NOMO-1 treated with dmso at 0.1 percent for 144 hours (cell line): ENCODE data around the gene SMIM10.
"Not testable (repeated sequence)": the region's sequence is repeated elsewhere in the genome, so short reads cannot be mapped to it uniquely, and the experiment has no call there.

ENCODE experiments used
- DNase-seq: peaks from one replicate; lab custom pipeline; 2025; ENCODE audit not compliant: unreplicated experiment; lab: John Stamatoyannopoulos, UW

The SMIM10 gene

DNA sequence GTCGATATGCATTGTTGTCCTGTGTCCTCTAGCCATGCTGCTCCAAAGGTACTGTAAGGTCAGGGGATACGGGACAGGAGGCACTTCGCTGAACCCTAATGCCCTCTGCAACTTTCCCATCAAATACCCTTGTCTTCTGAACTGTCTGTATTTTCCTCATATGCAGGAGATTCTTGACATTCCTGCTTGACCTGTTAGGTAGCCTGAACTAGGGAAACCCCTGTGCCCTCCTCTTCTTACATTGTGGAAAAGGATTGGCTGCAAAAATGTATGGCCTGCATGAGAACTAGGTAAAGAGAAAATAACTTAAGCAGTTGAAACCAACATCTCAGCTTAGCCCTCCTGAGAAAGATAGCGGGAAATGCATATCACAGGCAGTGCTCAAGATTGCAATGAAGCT is 20.1 kb downstream of the SMIM10 start:
- no peak for DNase-seq

- DNase-seq, result no peak
Measured at GRCh38 chrX:135015523-135016245, 24.9 kb downstream of the SMIM10 start.

- DNase-seq, result not testable (repeated sequence)
Measured at GRCh38 chrX:135019890-135020289, 29.1 kb downstream of the SMIM10 start.

DNA sequence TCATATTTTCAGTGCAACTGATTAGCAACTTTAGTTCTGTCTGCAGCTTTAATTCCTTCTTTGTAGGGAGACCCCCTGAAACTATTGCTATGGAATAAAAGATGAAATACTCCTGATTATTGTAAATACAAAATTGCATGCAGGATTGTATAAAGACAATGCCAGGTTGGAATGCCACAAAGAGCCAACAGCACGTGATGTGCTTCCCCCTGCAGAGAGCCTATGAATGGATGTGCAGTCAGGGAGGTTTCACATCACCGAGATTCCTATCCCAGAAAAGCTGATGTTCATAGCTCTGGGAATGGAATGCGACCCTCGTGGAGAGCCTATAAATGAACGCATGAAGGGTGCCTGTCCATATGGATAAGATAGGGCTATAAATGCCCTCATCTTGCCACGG is 33.0 kb downstream of the SMIM10 start:
- not testable (repeated sequence) for DNase-seq

DNA sequence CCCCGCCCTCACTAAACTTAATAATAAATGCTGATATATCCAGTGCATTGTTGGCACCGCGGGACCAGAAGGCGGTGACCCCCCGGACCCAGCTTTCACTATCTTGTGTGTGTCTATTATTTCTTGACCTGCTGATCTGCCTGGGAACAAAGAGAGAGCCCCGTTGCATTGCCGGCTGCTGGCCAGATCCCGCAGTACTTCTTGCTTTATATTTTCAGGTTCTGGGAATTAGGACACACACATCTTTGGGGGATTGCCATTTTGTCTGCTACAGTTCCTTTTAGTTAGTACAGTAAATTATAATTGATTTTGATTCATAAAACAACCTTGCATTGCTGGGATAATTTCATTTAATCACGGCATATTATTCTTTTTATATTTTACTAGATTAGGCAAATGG is 33.7 kb downstream of the SMIM10 start:
- DNase-seq, result no peak

GRCh38 chrX:135030207-135030963 is 39.6 kb downstream of the SMIM10 start:
- DNase-seq, result not testable (repeated sequence)

DNA sequence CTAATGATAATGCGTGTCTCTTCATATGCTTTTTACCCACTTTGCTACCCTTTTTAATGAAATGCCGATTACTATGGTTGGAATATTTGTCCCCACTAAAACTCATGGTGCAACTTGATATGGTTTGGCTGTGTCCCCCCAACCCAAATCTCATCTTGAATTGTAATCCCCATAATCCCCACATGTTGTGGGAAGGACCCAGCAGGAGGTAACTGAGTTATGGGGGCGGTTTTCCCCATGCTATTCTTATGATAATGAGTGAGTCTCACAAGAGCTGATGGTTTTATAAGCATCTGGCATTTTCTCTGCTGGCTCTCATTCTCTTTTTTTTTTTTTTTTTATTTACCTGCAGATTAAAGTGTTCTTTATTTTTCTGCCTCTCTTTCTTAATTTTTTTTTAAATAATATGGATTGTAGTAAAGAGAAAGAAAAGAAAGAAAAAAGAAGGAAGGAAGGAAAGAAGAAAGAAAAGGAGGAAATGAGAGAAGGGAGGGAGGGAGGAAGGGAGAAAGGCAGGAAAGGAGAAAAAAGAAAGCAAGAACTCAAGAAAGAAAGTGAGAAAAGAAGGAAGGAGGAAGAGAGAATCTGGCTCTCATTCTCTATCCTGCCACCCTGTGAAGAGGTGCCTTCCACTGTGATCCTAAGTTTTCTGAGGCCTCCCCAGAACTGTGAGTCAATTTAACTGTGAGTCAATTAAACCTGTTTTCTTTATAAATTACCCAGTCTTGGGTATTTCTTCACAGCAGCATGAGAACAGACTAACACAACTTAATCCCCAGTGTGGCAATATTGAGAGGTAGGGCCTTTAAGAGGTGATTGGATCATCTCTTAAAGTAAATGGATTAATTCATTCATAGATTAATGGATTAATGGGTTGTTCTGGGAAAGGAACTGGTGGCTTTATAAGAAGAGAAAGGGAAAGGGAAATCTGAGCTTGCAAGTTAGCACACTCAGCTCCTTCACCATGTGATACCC is 50.6 kb downstream of the SMIM10 start:
- DNase-seq, result not testable (repeated sequence)
